Common myeloid progenitor, CD34-positive (primary cell): ENCODE results near the gene TMEM88.

Experiments
- CTCF ChIA-PET: fragments of 350-600 bp; sonication (Branson Sonifier 250); formaldehyde crosslinking; loops from one replicate; lab custom pipeline; 2021; ENCODE audit warnings: antibody characterized with exemption; lab: Charles Lee
- POLR2A ChIA-PET: fragments of 350-600 bp; sonication (Branson Sonifier 250); formaldehyde crosslinking; loops from one replicate; lab custom pipeline; 2021; ENCODE audit warnings: antibody characterized with exemption; lab: Charles Lee
- DNase-seq, 3 donors: peaks; one replicate each; pipeline versions ENCODE4 v3.0.0 to v3.0.0-alpha.2; 2013
- H3K27ac ChIP-seq, 2 experiments: 1 replicate in 1 of 2; 2 replicates in 1 of 2; pipeline ENCODE4 v1.7.0; 2013; ENCODE audit warnings: inconsistent platforms in 2 of 2, low read length in 2 of 2, mild to moderate bottlenecking in 2 of 2, low read depth in 1 of 2, moderate library complexity in 1 of 2; ENCODE audit not compliant: severe bottlenecking in 2 of 2, insufficient read depth in 1 of 2, poor library complexity in 1 of 2
- H3K27me3 ChIP-seq, 5 experiments: replicated peaks in 2 of 5; 1 replicate in 3 of 5; 2 replicates in 2 of 5; pipeline versions ENCODE4 v1.6.1 to v1.7.0; 2013; ENCODE audit warnings: low read length in 4 of 5, mild to moderate bottlenecking in 2 of 5, moderate library complexity in 2 of 5, inconsistent platforms in 1 of 5; ENCODE audit not compliant: insufficient read depth in 5 of 5, control insufficient read depth in 4 of 5
- H3K36me3 ChIP-seq, 4 experiments: 1 replicate in 2 of 4; 2 replicates in 2 of 4; pipeline versions ENCODE4 v1.6.1 to v1.7.0; 2013; ENCODE audit warnings: low read length in 3 of 4, control low read depth in 1 of 4, mild to moderate bottlenecking in 1 of 4; ENCODE audit not compliant: control insufficient read depth in 4 of 4, insufficient read depth in 4 of 4
- H3K4me1 ChIP-seq, 4 experiments: 1 replicate in 3 of 4; 2 replicates in 1 of 4; pipeline versions ENCODE4 v1.6.1 to v1.7.1; 2013; ENCODE audit warnings: low read length in 3 of 4, mild to moderate bottlenecking in 3 of 4, control low read depth in 1 of 4, inconsistent platforms in 1 of 4, moderate library complexity in 1 of 4; ENCODE audit not compliant: control insufficient read depth in 4 of 4, insufficient read depth in 4 of 4; ENCODE audit errors: control extremely low read depth in 1 of 4
- H3K4me3 ChIP-seq, 7 experiments: 1 replicate in 4 of 7; 2 replicates in 3 of 7; pipeline versions ENCODE4 v1.5.1 to v1.7.0; 2013; ENCODE audit warnings: mild to moderate bottlenecking in 7 of 7, low read length in 6 of 7, moderate library complexity in 6 of 7, inconsistent platforms in 2 of 7, low read depth in 2 of 7, control low read depth in 1 of 7; ENCODE audit not compliant: insufficient read depth in 4 of 7, control insufficient read depth in 1 of 7; ENCODE audit errors: extremely low read depth in 1 of 7
- H3K9me3 ChIP-seq, 5 experiments: 1 replicate in 4 of 5; 2 replicates in 1 of 5; pipeline versions ENCODE4 v1.6.1 to v1.7.1; 2013; ENCODE audit warnings: low read length in 4 of 5, mild to moderate bottlenecking in 2 of 5, inconsistent platforms in 1 of 5, low read depth in 1 of 5, moderate library complexity in 1 of 5; ENCODE audit not compliant: control insufficient read depth in 4 of 5, insufficient read depth in 2 of 5; ENCODE audit errors: control extremely low read depth in 1 of 5
- WGBS: methylation state at CpG from one replicate; pipeline ENCODE4 v1.1.5; 2013; ENCODE audit not compliant: insufficient coverage; 5-methylcytosine and 5-hydroxymethylcytosine counted together

The TMEM88 gene

GRCh38 chr17:7850701-7851437 is 4.0 kb upstream of the TMEM88 start:
- Histone ChIP-seq H3K27ac (no peak overlapping the region), H3K36me3 (peaks cover 8 to 75% (median 50%) of the 10 kb centered on the region in 4 experiments), H3K9me3 (no peaks in the 10 kb centered on the region), H3K4me1 (peaks cover 0 to 24% (median 16%) of the 10 kb centered on the region in 4 experiments), H3K4me3 (no peak overlapping the region), H3K27me3 (no peaks in the 10 kb centered on the region)
- DNase-seq: no peak
- ChIA-PET CTCF (interaction anchor here (0.9 to 4.5 kb wide), 8 partner anchors 8 to 207 kb away, joined by 3 to 29 read pairs (median 6); partner anchors contain the start of gene KDM6B), POLR2A (interaction anchor here (0.7 to 5.0 kb wide), 3 partner anchors 8 to 223 kb away, joined by 3 to 28 read pairs (median 4); partner anchors contain the start of genes KDM6B and SAT2)
- WGBS: 98% methylated on average over 13 of the region's 17 CpGs

DNA sequence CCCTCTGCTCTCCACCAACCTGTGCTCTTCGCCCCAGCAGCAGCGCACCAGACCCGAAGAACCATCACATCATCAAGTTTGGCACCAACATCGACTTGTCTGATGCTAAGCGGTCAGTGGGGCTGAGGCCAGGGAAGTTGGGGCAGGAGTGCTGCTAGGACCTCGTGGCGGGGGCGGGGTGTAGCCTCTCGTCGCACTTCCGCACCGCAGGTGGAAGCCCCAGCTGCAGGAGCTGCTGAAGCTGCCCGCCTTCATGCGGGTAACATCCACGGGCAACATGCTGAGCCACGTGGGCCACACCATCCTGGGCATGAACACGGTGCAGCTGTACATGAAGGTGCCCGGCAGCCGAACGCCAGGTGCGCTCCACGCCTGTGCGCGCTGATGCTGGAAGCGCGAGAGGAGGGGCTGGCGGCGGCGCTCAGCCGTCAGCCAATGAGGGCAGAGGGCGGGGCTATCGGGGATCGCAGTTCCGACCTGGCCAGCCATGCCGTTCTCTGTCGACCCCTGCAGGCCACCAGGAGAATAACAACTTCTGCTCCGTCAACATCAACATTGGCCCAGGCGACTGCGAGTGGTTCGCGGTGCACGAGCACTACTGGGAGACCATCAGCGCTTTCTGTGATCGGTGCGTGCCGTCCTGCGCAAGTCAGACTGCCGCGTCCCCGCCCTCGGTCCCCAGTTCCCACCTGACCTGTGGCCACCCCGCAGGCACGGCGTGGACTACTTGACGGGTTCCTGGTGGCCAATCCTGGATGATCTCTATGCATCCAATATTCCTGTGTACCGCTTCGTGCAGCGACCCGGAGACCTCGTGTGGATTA is 3.2 kb upstream of the TMEM88 start:
- no peaks in the 10 kb centered on the region for H3K9me3 ChIP-seq
- DNase-seq: peak; percentile 91 to 96 (median 95)
- H3K36me3 ChIP-seq: peaks cover 8 to 68% (median 46%) of the 10 kb centered on the region in 4 experiments
- no peak overlapping the region for H3K27ac ChIP-seq
- peak overlapping the region in 1 of 7 experiments; percentile 16 for H3K4me3 ChIP-seq
- WGBS: 21% methylated on average over 49 of the region's 60 CpGs
- ChIA-PET CTCF (interaction anchor here (0.9 to 4.5 kb wide), 6 partner anchors 13 to 206 kb away, joined by 3 to 29 read pairs (median 9); partner anchors contain the start of gene KDM6B), POLR2A (interaction anchor here (0.7 to 5.0 kb wide), 3 partner anchors 8 to 34 kb away, joined by 3 to 28 read pairs (median 3); partner anchors contain the start of gene KDM6B)
- no peaks in the 10 kb centered on the region for H3K27me3 ChIP-seq
- H3K4me1 ChIP-seq: peaks cover 0 to 32% (median 24%) of the 10 kb centered on the region in 4 experiments

DNA sequence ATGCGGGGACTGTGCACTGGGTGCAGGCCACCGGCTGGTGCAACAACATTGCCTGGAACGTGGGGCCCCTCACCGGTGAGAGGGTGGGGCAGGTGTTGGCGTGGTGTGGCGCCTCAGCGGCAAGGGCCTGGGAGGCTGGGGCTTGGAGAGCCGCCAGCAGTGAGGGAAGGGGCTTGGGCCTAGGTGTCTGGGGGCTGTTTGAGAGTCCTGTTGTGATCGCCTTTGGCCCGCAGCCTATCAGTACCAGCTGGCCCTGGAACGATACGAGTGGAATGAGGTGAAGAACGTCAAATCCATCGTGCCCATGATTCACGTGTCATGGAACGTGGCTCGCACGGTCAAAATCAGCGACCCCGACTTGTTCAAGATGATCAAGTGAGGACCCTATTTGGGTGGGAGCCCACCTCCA is 2.6 kb upstream of the TMEM88 start:
- Histone ChIP-seq H3K27me3 (no peaks in the 10 kb centered on the region), H3K4me1 (peaks cover 0 to 35% (median 27%) of the 10 kb centered on the region in 4 experiments), H3K4me3 (no peak overlapping the region), H3K9me3 (no peaks in the 10 kb centered on the region), H3K36me3 (peaks cover 6 to 62% (median 43%) of the 10 kb centered on the region in 4 experiments), H3K27ac (no peak overlapping the region)
- ChIA-PET POLR2A (interaction anchor here (0.8 to 5.0 kb wide), 2 partner anchors 17 to 34 kb away, joined by 3 to 28 read pairs; partner anchors contain the start of gene KDM6B), CTCF (interaction anchor here (2.6 to 4.5 kb wide), 2 partner anchors 13 to 27 kb away, joined by 8 to 29 read pairs; no protein-coding TSS in a partner anchor)
- WGBS: 86% methylated on average over 20 of the region's 20 CpGs
- no peak for DNase-seq

- ChIA-PET CTCF (interaction anchor here (0.9 to 4.5 kb wide), 3 partner anchors 14 to 32 kb away, joined by 3 to 29 read pairs (median 3); no protein-coding TSS in a partner anchor), POLR2A (interaction anchor here (0.6 to 0.9 kb wide), 2 partner anchors 8 to 18 kb away, joined by 3 to 5 read pairs; no protein-coding TSS in a partner anchor)
- WGBS: 97% methylated on average over 37 of the region's 51 CpGs
- Histone ChIP-seq H3K36me3 (peaks cover 6 to 56% (median 39%) of the 10 kb centered on the region in 4 experiments), H3K4me1 (peaks cover 0 to 38% (median 31%) of the 10 kb centered on the region in 4 experiments), H3K27ac (no peak overlapping the region), H3K4me3 (no peak overlapping the region), H3K27me3 (no peaks in the 10 kb centered on the region), H3K9me3 (no peaks in the 10 kb centered on the region)
- no peak for DNase-seq
Observed at GRCh38 chr17:7852919-7853690, 1.8 kb upstream of the TMEM88 start.

- H3K4me3 ChIP-seq: no peak overlapping the region
- ChIA-PET POLR2A (interaction anchor here (0.6 to 0.9 kb wide), 2 partner anchors 9 to 18 kb away, joined by 3 to 5 read pairs; no protein-coding TSS in a partner anchor), CTCF (interaction anchor here (0.9 to 4.5 kb wide), 3 partner anchors 15 to 33 kb away, joined by 3 to 29 read pairs (median 3); no protein-coding TSS in a partner anchor)
Observed at GRCh38 chr17:7853691-7854038, 1.2 kb upstream of the TMEM88 start.

More at GRCh38 chr17:7853691-7854038, 1.2 kb upstream of the TMEM88 start:
- Histone ChIP-seq H3K27ac (no peak overlapping the region), H3K4me1 (peaks cover 2 to 43% (median 37%) of the 10 kb centered on the region in 4 experiments), H3K9me3 (no peaks in the 10 kb centered on the region), H3K36me3 (peaks cover 6 to 52% (median 38%) of the 10 kb centered on the region in 4 experiments), H3K27me3 (no peaks in the 10 kb centered on the region)
- no peak for DNase-seq
- whole genome bisulfite sequencing: 93% methylated on average over 7 of the region's 21 CpGs
